NCI-H526 treated with DMSO at 0.1 percent for 48 hours (cell line): Measurements from ENCODE around the gene CDCA3.
A peak's percentile ranks its signal among the peaks of the same experiment; 100 is the strongest.

ENCODE experiments used
- DNase-seq: peaks from one replicate; lab custom pipeline; 2025; lab: John Stamatoyannopoulos, UW

Gene CDCA3

GRCh38 chr12:6852651-6853354 lies 1.7 kb upstream of the CDCA3 start:
- no peak for DNase-seq

DNA sequence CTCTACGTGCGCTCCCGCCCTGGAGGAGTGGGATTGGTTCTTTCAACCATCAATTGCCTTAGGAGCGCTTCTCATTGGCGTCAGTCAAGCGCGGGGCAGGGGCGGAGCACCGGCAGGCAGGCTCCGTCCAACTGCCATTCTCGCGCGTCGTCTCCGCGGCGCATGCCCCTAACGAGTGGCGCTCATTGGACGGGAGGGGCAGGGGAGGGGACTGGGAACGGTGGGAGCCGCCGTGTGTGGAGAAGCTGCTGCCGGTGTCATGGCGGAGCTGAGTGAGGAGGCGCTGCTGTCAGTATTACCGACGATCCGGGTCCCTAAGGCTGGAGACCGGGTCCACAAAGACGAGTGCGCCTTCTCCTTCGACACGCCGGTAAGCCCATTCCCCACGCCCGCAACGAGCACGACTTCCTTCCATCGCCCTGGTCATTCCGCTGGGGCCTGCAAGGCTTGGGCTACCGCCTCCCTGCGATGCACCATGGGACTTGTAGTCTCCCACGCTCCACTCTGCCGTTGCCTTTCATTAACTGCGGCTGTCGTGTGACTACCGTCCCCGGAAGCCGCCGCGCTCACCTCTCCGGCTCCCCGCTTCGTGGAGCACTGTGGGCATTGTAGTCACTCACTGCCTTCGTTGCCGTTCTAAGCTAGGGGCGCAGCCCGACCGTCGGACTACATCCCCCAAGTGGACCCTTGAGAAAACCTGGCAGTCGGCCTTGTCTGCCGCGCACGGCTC lies 1.0 kb upstream of the CDCA3 start, which contains the start of gene USP5:
USP5 (plus strand) TSS at position 230 of the 730 bp plus-strand sequence; CDS start at position 260, 30 bp downstream.
- peak; percentile 98 for DNase-seq

DNA sequence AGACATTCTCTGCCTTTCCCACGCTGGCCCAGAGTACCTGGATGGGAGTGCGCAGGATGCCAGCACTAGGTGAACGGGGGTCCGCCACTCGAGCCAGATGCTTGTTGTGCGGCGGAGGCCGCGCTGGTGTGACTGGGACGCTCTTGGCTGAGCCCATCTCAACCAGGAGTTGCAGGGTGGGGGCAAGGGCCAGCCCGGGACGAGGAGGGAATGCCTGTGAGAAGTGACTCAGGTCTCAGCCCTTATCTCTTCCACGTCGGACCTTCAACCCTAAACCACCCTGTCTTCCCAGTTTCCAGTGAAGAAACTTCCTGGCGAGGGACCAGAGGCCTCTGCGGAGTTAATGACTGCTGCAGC lies 312 bp downstream of the CDCA3 start:
- DNase-seq: no peak

DNA sequence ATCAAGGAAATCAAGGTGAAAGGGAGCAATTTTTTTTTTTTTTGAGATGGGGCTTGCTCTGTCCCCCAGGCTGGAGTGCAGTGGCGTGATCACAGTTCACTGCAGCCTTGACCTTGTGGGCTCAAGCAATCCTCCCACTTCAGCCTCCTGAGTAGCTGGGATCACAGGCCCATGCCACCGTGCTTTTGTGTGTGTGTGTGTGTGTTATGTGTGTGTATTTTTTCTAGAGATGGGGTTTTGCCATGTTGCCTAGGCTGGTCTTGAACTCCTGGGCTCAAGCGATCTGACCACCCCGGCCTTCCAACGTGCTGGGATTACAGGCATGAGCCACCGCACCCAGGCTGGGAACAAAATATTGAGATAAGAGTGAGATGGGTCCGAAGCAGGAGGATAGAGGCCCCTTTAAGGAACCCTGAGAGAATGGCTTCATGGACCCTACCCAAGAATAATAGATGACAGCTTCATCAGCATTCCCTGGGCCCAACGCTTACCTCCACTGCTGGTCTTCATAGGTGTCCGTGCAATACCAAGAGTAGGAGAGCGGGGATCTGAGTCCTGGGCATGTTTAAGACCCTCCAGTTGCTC lies 1.0 kb downstream of the CDCA3 start:
- no peak for DNase-seq

DNA sequence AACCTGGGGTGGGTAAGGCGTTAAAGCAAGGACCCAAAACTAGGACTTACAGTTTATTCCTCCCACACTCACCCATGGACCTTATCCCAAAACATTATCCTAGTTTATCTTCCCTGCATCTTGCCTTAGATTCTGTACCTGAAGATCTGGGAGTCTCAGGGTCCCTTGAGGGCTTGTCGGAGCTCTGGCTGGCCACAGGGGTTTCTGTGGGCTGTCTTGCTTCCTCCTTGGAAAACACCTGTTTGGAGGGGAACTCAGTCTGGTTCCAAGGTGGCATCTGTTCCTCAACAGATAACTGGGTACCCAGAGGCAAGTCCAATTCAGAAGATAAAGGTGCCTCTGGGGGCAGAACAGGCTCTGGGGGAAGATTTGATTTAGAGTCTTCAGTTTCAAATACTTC lies 1.7 kb downstream of the CDCA3 start:
- no peak for DNase-seq

- no peak for DNase-seq
These were observed 3.4 kb downstream of the CDCA3 start for GRCh38 chr12:6847676-6848075.

GRCh38 chr12:6846316-6846869 lies 4.7 kb downstream of the CDCA3 start:
- no peak for DNase-seq

DNA sequence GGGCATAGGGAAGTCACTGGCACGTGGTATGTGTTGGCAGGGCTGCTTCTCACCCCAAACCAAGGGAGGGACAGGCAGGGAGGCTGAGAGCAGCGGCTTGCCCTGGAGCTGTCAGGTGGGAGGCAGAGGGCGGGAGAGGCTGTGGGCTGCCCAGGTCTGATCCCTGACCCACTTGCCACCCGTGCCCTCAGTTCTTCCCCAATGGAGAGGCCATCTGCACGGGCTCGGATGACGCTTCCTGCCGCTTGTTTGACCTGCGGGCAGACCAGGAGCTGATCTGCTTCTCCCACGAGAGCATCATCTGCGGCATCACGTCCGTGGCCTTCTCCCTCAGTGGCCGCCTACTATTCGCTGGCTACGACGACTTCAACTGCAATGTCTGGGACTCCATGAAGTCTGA lies 5.7 kb downstream of the CDCA3 start:
- DNase-seq: no peak

DNA sequence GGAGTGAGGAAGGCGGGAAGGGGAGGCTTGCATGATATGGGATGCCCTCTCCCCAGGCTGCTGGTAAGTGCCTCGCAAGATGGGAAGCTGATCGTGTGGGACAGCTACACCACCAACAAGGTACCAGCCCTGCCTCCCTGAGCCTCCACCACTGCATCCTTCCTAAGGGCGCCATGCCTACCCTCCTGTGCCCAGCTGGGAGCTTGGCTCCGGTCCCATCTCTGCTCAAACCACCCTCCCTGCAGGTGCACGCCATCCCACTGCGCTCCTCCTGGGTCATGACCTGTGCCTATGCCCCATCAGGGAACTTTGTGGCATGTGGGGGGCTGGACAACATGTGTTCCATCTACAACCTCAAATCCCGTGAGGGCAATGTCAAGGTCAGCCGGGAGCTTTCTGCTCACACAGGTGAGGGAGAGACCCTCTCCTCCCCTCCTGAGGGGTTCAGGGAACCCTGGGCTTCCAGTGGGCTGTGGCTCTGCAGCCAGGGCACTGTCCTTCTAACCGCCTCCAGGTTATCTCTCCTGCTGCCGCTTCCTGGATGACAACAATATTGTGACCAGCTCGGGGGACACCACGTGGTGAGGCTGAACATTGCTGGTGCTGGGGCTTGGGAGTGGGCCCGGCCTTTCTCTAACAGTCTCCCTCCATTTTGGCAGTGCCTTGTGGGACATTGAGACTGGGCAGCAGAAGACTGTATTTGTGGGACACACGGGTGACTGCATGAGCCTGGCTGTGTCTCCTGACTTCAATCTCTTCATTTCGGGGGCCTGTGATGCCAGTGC lies 7.8 kb downstream of the CDCA3 start:
- DNase-seq: no peak

- DNase-seq: no peak
These were observed 9.0 kb downstream of the CDCA3 start for GRCh38 chr12:6842075-6842474.

GRCh38 chr12:6840761-6841515 lies 10.1 kb downstream of the CDCA3 start, which contains the start of gene GNB3:
Gene GNB3, plus strand, starts transcription at chr12:6840925. Its CDS starts 363 bp downstream, at chr12:6841288.
- DNase-seq: no peak

DNA sequence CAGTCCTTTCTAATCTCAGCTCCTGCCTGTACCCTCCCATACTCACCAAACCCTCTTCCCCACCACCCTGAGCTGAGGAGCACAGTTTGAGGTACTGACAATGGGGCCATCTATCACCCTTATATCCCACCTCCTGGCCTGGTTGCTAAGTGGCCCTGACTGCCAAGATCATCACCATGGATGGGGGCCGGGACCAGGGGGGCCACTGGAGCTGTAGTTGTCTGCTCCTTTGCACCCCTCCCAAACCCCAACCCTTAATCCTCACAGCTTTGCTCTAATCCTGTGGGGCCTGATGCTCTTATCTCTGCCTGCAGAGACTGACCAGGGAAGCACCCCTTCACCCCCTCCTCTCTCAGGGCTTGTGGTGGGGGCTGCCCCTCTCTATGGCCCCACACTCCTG lies 10.8 kb downstream of the CDCA3 start:
- DNase-seq: no peak

DNA sequence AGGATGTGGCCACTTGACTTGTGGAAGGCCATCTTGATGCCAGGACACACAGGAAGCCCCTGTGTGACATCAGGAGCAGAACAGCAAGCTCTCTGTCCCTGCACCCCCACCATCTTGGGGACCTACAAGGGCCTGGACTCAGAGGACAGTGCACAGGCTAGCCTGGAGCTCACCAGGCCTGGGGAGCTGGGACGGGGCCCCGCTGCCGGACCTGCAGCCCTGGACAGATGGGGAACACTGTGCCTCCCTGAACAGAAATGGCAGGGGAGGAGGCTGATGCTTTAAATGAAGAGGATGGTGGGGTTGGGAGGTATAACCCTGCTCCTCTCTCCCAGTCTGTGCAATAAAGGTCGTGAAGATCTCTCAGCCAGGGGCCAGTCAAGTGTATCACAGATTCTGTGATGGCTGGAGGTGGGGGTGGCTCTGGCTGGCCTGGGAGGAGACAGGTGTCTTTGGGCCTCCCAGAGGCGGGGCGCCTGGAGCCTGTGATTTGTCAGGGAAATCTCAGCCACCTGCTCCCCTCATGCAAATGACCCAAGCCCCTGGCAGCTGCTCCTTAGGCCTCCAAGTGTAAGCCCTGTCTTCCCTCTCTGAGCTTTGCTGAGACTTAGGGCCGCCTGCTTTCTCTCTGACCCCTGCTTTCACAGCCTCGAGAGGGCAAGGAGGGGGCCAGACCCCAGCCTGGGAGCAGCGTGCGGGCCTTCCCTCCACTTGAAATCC lies 11.4 kb downstream of the CDCA3 start:
- DNase-seq: peak; percentile 44

- no peak for DNase-seq
These were observed 12.2 kb downstream of the CDCA3 start for GRCh38 chr12:6838854-6839253.

DNA sequence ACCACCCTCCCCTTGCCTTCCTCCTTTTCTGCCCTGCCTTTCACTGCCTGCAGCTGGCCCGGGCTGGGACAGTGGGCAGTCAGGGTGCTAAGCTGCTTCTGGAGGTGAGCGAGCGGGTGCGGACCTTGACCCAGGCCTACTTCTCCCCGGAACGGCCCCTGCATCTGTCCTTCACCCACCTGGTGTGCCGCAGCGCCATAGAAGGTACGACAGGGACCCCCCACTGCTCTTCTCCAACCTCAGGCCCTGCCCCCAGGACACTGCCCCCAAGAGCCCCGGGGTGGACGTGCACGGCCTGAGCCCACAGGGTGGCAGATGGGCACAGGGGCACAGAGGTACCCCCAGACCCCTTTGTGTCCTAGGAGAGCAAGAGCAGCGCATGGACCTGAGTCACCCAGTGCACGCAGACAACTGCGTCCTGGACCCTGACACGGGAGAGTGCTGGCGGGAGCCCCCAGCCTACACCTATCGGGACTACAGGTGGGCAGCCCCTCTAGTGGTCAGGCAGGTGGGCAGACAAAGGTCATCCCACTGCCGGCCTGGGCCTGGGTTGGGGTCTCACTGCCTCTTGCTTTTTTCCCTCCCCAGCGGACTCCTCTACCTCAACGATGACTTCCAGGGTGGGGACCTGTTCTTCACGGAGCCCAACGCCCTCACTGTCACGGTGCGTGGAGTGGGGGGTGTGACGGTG lies 13.6 kb downstream of the CDCA3 start:
- no peak for DNase-seq

GRCh38 chr12:6836851-6837250 lies 14.2 kb downstream of the CDCA3 start:
- DNase-seq: no peak

GRCh38 chr12:6834873-6835272 lies 16.2 kb downstream of the CDCA3 start:
- DNase-seq: no peak

- DNase-seq: no peak
These were observed 16.8 kb downstream of the CDCA3 start for GRCh38 chr12:6834254-6834653.

GRCh38 chr12:6833189-6833890 lies 17.7 kb downstream of the CDCA3 start:
- no peak for DNase-seq
